ENCODE results near the gene ASRGL1. TPM values are rescaled to one million over a fixed set of nuclear protein-coding genes. Genes with fewer than 3 reads are reported as not detected.
A peak's percentile ranks its signal among the peaks of the same experiment; 100 is the strongest.

Gene ASRGL1
- total and polyA plus RNA-seq, 2 experiments from 2014 or later = 9.5 to 18.6 TPM

DNA sequence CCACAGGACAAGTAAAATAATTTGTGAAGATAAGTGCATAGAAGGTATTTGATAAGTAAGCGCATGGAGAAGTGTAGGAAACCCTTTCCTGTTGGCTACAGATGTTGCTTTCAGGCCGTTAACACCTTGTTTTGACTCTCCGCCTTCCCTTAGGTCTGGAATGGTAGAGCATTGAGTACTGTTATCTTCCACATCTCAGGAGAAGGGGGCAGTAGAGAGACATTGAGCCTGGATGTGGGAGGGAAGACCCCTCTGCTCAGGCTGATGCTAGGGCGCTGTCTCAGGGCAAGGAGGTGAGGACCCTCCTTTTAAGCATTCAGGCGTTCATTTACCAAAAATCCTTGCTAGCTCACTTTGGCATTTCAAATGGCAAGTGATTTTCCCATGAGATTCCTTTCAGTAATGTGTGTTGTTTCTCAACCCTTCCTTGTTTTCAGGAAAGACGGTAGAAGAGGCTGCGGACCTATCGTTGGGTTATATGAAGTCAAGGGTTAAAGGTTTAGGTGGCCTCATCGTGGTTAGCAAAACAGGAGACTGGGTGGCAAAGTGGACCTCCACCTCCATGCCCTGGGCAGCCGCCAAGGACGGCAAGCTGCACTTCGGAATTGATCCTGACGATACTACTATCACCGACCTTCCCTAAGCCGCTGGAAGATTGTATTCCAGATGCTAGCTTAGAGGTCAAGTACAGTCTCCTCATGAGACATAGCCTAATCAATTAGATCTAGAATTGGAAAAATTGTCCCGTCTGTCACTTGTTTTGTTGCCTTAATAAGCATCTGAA, 54.6 kb downstream of the ASRGL1 start:
- no peak overlapping the region for H3K27ac ChIP-seq
- TF ChIP-seq, protein P1, sequence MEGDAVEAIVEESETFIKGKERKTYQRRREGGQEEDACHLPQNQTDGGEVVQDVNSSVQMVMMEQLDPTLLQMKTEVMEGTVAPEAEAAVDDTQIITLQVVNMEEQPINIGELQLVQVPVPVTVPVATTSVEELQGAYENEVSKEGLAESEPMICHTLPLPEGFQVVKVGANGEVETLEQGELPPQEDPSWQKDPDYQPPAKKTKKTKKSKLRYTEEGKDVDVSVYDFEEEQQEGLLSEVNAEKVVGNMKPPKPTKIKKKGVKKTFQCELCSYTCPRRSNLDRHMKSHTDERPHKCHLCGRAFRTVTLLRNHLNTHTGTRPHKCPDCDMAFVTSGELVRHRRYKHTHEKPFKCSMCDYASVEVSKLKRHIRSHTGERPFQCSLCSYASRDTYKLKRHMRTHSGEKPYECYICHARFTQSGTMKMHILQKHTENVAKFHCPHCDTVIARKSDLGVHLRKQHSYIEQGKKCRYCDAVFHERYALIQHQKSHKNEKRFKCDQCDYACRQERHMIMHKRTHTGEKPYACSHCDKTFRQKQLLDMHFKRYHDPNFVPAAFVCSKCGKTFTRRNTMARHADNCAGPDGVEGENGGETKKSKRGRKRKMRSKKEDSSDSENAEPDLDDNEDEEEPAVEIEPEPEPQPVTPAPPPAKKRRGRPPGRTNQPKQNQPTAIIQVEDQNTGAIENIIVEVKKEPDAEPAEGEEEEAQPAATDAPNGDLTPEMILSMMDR (IDR thresholded peaks at IDR 0.05; ENCODE audit: poor library complexity) = no peak
- no peak for TF ChIP-seq EZH2 (IDR thresholded peaks at IDR 0.05; ENCODE audit: borderline replicate concordance)
- no peak for TF ChIP-seq EZH2phosphoT487 (IDR thresholded peaks at IDR 0.05; ENCODE audit: low read depth, severe bottlenecking, unreplicated experiment)
- H3K4me2 ChIP-seq = no peak overlapping the region
- no peaks in the 10 kb centered on the region for H4K20me1 ChIP-seq (ENCODE audit: insufficient read depth, poor library complexity, severe bottlenecking)
- H2AFZ ChIP-seq = no peak overlapping the region
- H3K79me2 ChIP-seq = no peaks in the 10 kb centered on the region
- no peaks in the 10 kb centered on the region for H3K36me3 ChIP-seq (replicated peaks; ENCODE audit: insufficient read depth, low read depth)
- no peaks in the 10 kb centered on the region for H3K27me3 ChIP-seq
- no peak for DNase-seq (ENCODE audit: low spot score)
- no peak overlapping the region for H3K4me3 ChIP-seq
- WGBS (ENCODE audit: low lambda C conversion rate, missing lambda C conversion rate) = 85% methylated on average over 16 of the region's 16 CpGs
- no peaks in the 10 kb centered on the region for H3K9me3 ChIP-seq (ENCODE audit: low read depth)
- H3K9me2 ChIP-seq (replicated peaks; ENCODE audit: insufficient read depth) = no peaks in the 10 kb centered on the region
- H3K4me1 ChIP-seq (ENCODE audit: insufficient read depth) = peaks cover 16% of the 10 kb centered on the region

DNA sequence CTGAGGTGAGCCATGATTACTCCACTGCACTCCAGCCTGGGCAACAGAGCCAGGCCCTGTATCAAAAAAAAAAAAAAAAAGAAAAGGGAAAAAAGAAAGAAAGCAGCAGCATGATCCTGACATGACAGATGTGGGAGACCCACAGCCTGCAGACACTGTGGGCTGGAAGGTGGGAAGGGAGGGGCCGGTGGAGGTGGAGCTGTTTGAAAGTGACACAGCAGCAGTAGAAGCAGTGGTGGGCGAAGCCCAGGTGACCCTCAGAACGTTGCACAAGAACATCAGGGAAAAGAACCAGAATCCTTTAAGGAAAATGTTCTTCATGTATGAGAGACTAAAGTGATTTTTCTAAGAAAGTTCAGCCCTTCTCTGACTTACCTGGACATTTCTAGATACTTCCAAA, 55.3 kb downstream of the ASRGL1 start:
- Histone ChIP-seq H3K9me2 (replicated peaks; ENCODE audit: insufficient read depth) (no peaks in the 10 kb centered on the region), H3K27me3 (no peaks in the 10 kb centered on the region), H3K4me1 (ENCODE audit: insufficient read depth) (peaks cover 21% of the 10 kb centered on the region), H2AFZ (no peak overlapping the region), H3K4me3 (no peak overlapping the region), H3K79me2 (no peaks in the 10 kb centered on the region), H3K36me3 (replicated peaks; ENCODE audit: insufficient read depth, low read depth) (no peaks in the 10 kb centered on the region), H3K4me2 (no peak overlapping the region), H3K9me3 (ENCODE audit: low read depth) (no peaks in the 10 kb centered on the region), H4K20me1 (ENCODE audit: insufficient read depth, poor library complexity, severe bottlenecking) (no peaks in the 10 kb centered on the region), H3K27ac (no peak overlapping the region)
- WGBS (ENCODE audit: low lambda C conversion rate, missing lambda C conversion rate) = 86% methylated on average over 3 of the region's 3 CpGs
- DNase-seq (ENCODE audit: low spot score) = no peak
- TF ChIP-seq, protein P1 (IDR thresholded peaks at IDR 0.05; ENCODE audit: poor library complexity) = no peak
- no peak for TF ChIP-seq EZH2phosphoT487 (IDR thresholded peaks at IDR 0.05; ENCODE audit: low read depth, severe bottlenecking, unreplicated experiment)
- no peak for TF ChIP-seq EZH2 (IDR thresholded peaks at IDR 0.05; ENCODE audit: borderline replicate concordance)

DNA sequence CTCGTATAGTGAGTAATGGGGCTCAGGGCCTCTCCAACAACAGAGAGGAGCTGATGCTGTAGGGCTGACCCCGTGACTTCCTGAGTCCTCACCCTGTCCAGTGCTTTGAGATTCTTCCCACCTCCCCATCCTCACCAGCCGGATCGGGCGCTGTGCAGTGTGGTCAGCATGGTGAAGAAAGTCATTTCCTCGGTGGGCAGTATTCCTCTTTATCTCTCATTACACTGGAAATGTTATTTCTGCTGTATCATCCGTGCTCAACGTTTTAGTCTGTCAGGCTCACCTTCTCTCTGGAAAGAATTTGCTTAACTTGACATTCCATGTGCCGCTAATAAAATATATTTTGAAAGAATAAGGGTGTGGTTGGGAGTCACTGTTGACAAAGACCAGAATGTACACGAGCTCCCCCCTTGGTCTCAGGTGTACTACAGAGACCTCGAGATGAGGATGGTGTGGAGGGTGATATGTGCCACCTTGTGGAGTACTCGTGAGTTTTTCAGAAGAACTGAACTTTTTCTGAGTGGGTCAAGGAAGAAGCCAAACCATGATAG, 55.9 kb downstream of the ASRGL1 start:
- Histone ChIP-seq H3K4me2 (no peak overlapping the region), H3K4me3 (no peak overlapping the region), H3K9me2 (replicated peaks; ENCODE audit: insufficient read depth) (no peaks in the 10 kb centered on the region), H3K9me3 (ENCODE audit: low read depth) (no peaks in the 10 kb centered on the region), H2AFZ (no peak overlapping the region), H4K20me1 (ENCODE audit: insufficient read depth, poor library complexity, severe bottlenecking) (no peaks in the 10 kb centered on the region), H3K79me2 (no peaks in the 10 kb centered on the region), H3K4me1 (ENCODE audit: insufficient read depth) (peaks cover 26% of the 10 kb centered on the region), H3K27me3 (no peaks in the 10 kb centered on the region), H3K27ac (no peak overlapping the region), H3K36me3 (replicated peaks; ENCODE audit: insufficient read depth, low read depth) (no peaks in the 10 kb centered on the region)
- peak; percentile 51 for DNase-seq (ENCODE audit: low spot score)
- 61% methylated on average over 12 of the region's 12 CpGs for WGBS (ENCODE audit: low lambda C conversion rate, missing lambda C conversion rate)
- TF ChIP-seq, protein P1 (IDR thresholded peaks at IDR 0.05; ENCODE audit: poor library complexity) = peak; percentile 37
- TF ChIP-seq EZH2 (IDR thresholded peaks at IDR 0.05; ENCODE audit: borderline replicate concordance) = no peak
- no peak for TF ChIP-seq EZH2phosphoT487 (IDR thresholded peaks at IDR 0.05; ENCODE audit: low read depth, severe bottlenecking, unreplicated experiment)
